H1 (cell line): ENCODE measurements around the gene CDYL. TPM values are rescaled to one million over a fixed set of nuclear protein-coding genes. Genes with fewer than 3 reads are reported as not detected.

ENCODE experiments used
- CTCF ChIA-PET: fragments of 300-600 bp; sonication (Branson Sonifier 250); formaldehyde crosslinking; loops from one replicate; lab custom pipeline; 2021; ENCODE audit not compliant: partially characterized antibody; lab: Charles Lee
- POLR2A ChIA-PET: fragments of 300-600 bp; sonication (Branson Sonifier 250); formaldehyde crosslinking; loops from one replicate; lab custom pipeline; 2021; ENCODE audit warnings: inconsistent platforms; ENCODE audit not compliant: partially characterized antibody; lab: Charles Lee
- DNase-seq, 2 experiments: peaks; one replicate each; pipeline versions ENCODE4 v3.0.0 to v3.0.0-alpha.2; 2010 to 2022; ENCODE audit warnings: low spot score in 2 of 2, low read depth in 1 of 2, mixed read lengths in 1 of 2
- FAIRE-seq: peaks from 2 replicates; lab custom pipeline; 2011; peaks lifted over from hg19 to GRCh38; lab: Jason Lieb, UNC
- H2AFZ ChIP-seq: 2 replicates; pipeline ENCODE4 v1.8.1; 2012; ENCODE audit warnings: low read length, inconsistent platforms
- H2AK5ac ChIP-seq: 2 replicates; pipeline ENCODE4 v1.6.1; 2013; ENCODE audit warnings: low read depth, low read length
- H2BK120ac ChIP-seq: replicated peaks from 2 replicates; pipeline ENCODE3; 2013; ENCODE audit warnings: low read depth, low read length, inconsistent platforms
- H2BK12ac ChIP-seq: 2 replicates; pipeline ENCODE4 v1.6.1; 2013; ENCODE audit warnings: low read depth, low read length
- H2BK15ac ChIP-seq: 2 replicates; pipeline ENCODE4 v1.6.1; 2013; ENCODE audit warnings: low read length
- H2BK20ac ChIP-seq: 2 replicates; pipeline ENCODE4 v1.6.1; 2013; ENCODE audit warnings: low read length
- H2BK5ac ChIP-seq: 2 replicates; pipeline ENCODE4 v1.6.1; 2013; ENCODE audit warnings: low read depth, low read length
- H3K14ac ChIP-seq: 2 replicates; pipeline ENCODE4 v1.6.1; 2013; ENCODE audit warnings: inconsistent platforms; ENCODE audit not compliant: insufficient read length
- H3K18ac ChIP-seq: 2 replicates; pipeline ENCODE4 v1.6.1; 2013; ENCODE audit warnings: low read length; ENCODE audit errors: extremely low read depth
- H3K23ac ChIP-seq: 2 replicates; pipeline ENCODE4 v1.6.1; 2013; ENCODE audit warnings: inconsistent platforms; ENCODE audit not compliant: insufficient read length
- H3K23me2 ChIP-seq: 2 replicates; pipeline ENCODE4 v1.6.1; 2013; ENCODE audit warnings: low read depth, low read length
- H3K27ac ChIP-seq: 2 replicates; pipeline ENCODE4 v1.6.1; 2011; ENCODE audit warnings: low read depth, low read length, inconsistent platforms
- H3K27me3 ChIP-seq, 4 experiments: replicated peaks in 1 of 4; 1 replicate in 1 of 4; 2 replicates in 3 of 4; pipeline versions ENCODE4 v1.6.1 to v1.8.1; 2011 to 2013; ENCODE audit warnings: low read length in 3 of 4, mild to moderate bottlenecking in 3 of 4, inconsistent platforms in 2 of 4, mixed read lengths in 2 of 4, moderate library complexity in 1 of 4; ENCODE audit not compliant: control insufficient read depth in 3 of 4, insufficient read depth in 3 of 4; ENCODE audit errors: extremely low read depth in 1 of 4
- H3K36me3 ChIP-seq, 4 experiments: 2 replicates each; pipeline versions ENCODE4 v1.6.1 to v1.8.1; 2011 to 2013; ENCODE audit warnings: mild to moderate bottlenecking in 4 of 4, low read length in 3 of 4, moderate library complexity in 2 of 4, control low read depth in 1 of 4, inconsistent platforms in 1 of 4; ENCODE audit not compliant: insufficient read depth in 4 of 4, control insufficient read depth in 2 of 4
- H3K4ac ChIP-seq: replicated peaks from 2 replicates; pipeline ENCODE3; 2013; ENCODE audit warnings: low read length, low read depth, mixed read lengths, inconsistent platforms; ENCODE audit not compliant: insufficient read length
- H3K4me1 ChIP-seq, 4 experiments: replicated peaks in 1 of 4; 1 replicate in 1 of 4; 2 replicates in 3 of 4; pipeline versions ENCODE4 v1.6.1 to v1.8.1; 2011 to 2013; ENCODE audit warnings: low read length in 3 of 4, inconsistent platforms in 2 of 4, mixed read lengths in 1 of 4; ENCODE audit not compliant: insufficient read depth in 4 of 4, control insufficient read depth in 3 of 4
- H3K4me2 ChIP-seq, 2 experiments: 2 replicates each; pipeline versions ENCODE4 v1.6.1 to v1.8.1; 2011 to 2013; ENCODE audit warnings: low read depth in 2 of 2, low read length in 2 of 2, control low read depth in 1 of 2, inconsistent platforms in 1 of 2, mild to moderate bottlenecking in 1 of 2; ENCODE audit not compliant: insufficient read depth in 1 of 2
- H3K4me3 ChIP-seq, 4 experiments: fragments of 200-600, 300-600 bp in 1 of 4; sonication (generic), shearing (Covaris generic), sonication (Bioruptor Twin) in 1 of 4; 2 replicates each; pipeline versions ENCODE4 v1.5.1 to v1.8.1; 2011 to 2016; ENCODE audit warnings: low read length in 4 of 4, low read depth in 3 of 4, control low read depth in 2 of 4, inconsistent platforms in 2 of 4, mild to moderate bottlenecking in 2 of 4, mixed read lengths in 1 of 4, moderate library complexity in 1 of 4; ENCODE audit not compliant: insufficient read depth in 2 of 4; ENCODE audit errors: extremely low read depth in 1 of 4
- H3K56ac ChIP-seq: replicated peaks from 2 replicates; pipeline ENCODE3; 2013; ENCODE audit warnings: low read depth, mild to moderate bottlenecking, mixed read lengths, low read length, inconsistent platforms; ENCODE audit not compliant: insufficient read length
- H3K79me1 ChIP-seq: 2 replicates; pipeline ENCODE4 v1.6.1; 2013; ENCODE audit warnings: low read depth, low read length, control low read depth
- H3K79me2 ChIP-seq, 2 experiments: 2 replicates each; pipeline versions ENCODE4 v1.6.1 to v1.8.1; 2012 to 2013; ENCODE audit warnings: low read length in 2 of 2, mild to moderate bottlenecking in 2 of 2, inconsistent platforms in 1 of 2; ENCODE audit not compliant: insufficient read depth in 2 of 2, control insufficient read depth in 1 of 2
- H3K9ac ChIP-seq, 4 experiments: replicated peaks in 1 of 4; 1 replicate in 1 of 4; 2 replicates in 3 of 4; pipeline versions ENCODE4 v1.6.1 to v1.8.1; 2011 to 2013; ENCODE audit warnings: low read depth in 3 of 4, low read length in 3 of 4, control low read depth in 2 of 4, mild to moderate bottlenecking in 2 of 4, moderate library complexity in 2 of 4, inconsistent platforms in 1 of 4; ENCODE audit errors: extremely low read depth in 1 of 4
- H3K9me3 ChIP-seq, 2 experiments: 2 replicates each; pipeline versions ENCODE4 v1.6.1 to v1.8.1; 2012 to 2013; ENCODE audit warnings: mild to moderate bottlenecking in 2 of 2, moderate library complexity in 2 of 2, control low read depth in 1 of 2, inconsistent platforms in 1 of 2, low read depth in 1 of 2, low read length in 1 of 2, mixed read lengths in 1 of 2; ENCODE audit not compliant: insufficient read depth in 2 of 2
- H4K20me1 ChIP-seq, 2 experiments: replicated peaks in 1 of 2; 2 replicates each; pipeline versions ENCODE3 to v1.8.1; 2011 to 2013; ENCODE audit warnings: inconsistent platforms in 2 of 2, low read length in 2 of 2, mild to moderate bottlenecking in 1 of 2; ENCODE audit not compliant: insufficient read depth in 2 of 2, control insufficient read depth in 1 of 2
- H4K5ac ChIP-seq: 2 replicates; pipeline ENCODE4 v1.6.1; 2013; ENCODE audit warnings: low read length, low read depth, mixed read lengths, inconsistent platforms; ENCODE audit not compliant: insufficient read length
- H4K8ac ChIP-seq: 2 replicates; pipeline ENCODE4 v1.8.0; 2013; ENCODE audit warnings: mild to moderate bottlenecking, moderate library complexity, low read length, inconsistent platforms; ENCODE audit not compliant: insufficient read depth; ENCODE audit errors: extremely low read depth
- H4K91ac ChIP-seq: replicated peaks from 2 replicates; pipeline ENCODE3; 2013; ENCODE audit warnings: low read length, mixed read lengths, inconsistent platforms; ENCODE audit not compliant: insufficient read length
- MAX ChIP-seq: IDR thresholded peaks from 2 replicates; pipeline ENCODE4 v1.6.1; 2012; ENCODE audit warnings: inconsistent platforms
- WGBS, 2 experiments: shearing (Covaris generic) in 1 of 2; methylation state at CpG; one replicate each; pipeline versions ENCODE4 v1.1.6 to v1.1.7; 2013 to 2015; ENCODE audit warnings: low lambda C conversion rate in 2 of 2, mixed read lengths in 2 of 2, inconsistent platforms in 1 of 2, low coverage in 1 of 2, missing lambda C conversion rate in 1 of 2; ENCODE audit not compliant: insufficient replicate concordance in 2 of 2, insufficient coverage in 1 of 2, insufficient read length in 1 of 2; ENCODE audit errors: extremely low coverage in 1 of 2, missing lambda C conversion rate in 1 of 2; 5-methylcytosine and 5-hydroxymethylcytosine counted together
- polyA plus RNA-seq, 7 experiments: library from polyadenylated mRNA; depleted of rRNA in 3 of 7; stranded (reverse) in 5 of 7; unstranded in 2 of 7; fragments of >200 nt in 5 of 7; fragments of 200-250 nt in 2 of 7; gene quantifications; 1 replicate in 5 of 7; 2 replicates in 1 of 7; 4 replicates in 1 of 7; pipeline versions ENCODE4 v1.2.1 to v1.2.3, GENCODE V29; 2011 to 2013; ENCODE audit warnings: missing spikeins in 2 of 7, mixed read lengths in 2 of 7
- total RNA-seq: library from RNA; stranded (reverse); fragmentation: NEBNext Ultra II Directional; extraction: Animal tissue kit (Norgen Biotek cat#: 25700); gene quantifications from 2 replicates; pipeline ENCODE4 v1.2.1, GENCODE V29; 2021

The CDYL gene
- total and polyA plus RNA-seq, 2 of the 8 experiments (the other 6 are each of a cell fraction or from before 2014, with no cell fraction given): 56.4 to 119 TPM

GRCh38 chr6:4858194-4859015, 82.2 kb downstream of the CDYL start:
- 94% methylated on average over 8 of the region's 8 CpGs; no CpG with 5 or more reads in 1 of the 2 experiments for WGBS, 2 experiments
- no peak overlapping the region for H3K9ac ChIP-seq
- H3K9me3 ChIP-seq: no peaks in the 10 kb centered on the region
- H3K79me2 ChIP-seq: peaks cover 15 to 97% of the 10 kb centered on the region in 2 experiments
- no peak overlapping the region for H2AFZ ChIP-seq
- H4K91ac ChIP-seq: no peak overlapping the region
- CTCF ChIA-PET: interaction anchor here (0.6 to 2.5 kb wide), 14 partner anchors 9 to 331 kb away, joined by 3 to 22 read pairs (median 4); no protein-coding TSS in a partner anchor
- H3K4me2 ChIP-seq: no peak overlapping the region
- H3K23me2 ChIP-seq: no peaks in the 10 kb centered on the region
- no peak overlapping the region for H2BK120ac ChIP-seq
- no peak overlapping the region for H3K27ac ChIP-seq
- no peak for DNase-seq
- peaks cover 0 to 2% (median 0%) of the 10 kb centered on the region in 4 experiments; a peak in 1 of 8 replicates for H3K36me3 ChIP-seq
- no peaks in the 10 kb centered on the region for H3K27me3 ChIP-seq
- H3K18ac ChIP-seq: no peak overlapping the region
- peaks cover 26% of the 10 kb centered on the region for H3K79me1 ChIP-seq
- POLR2A ChIA-PET: interaction anchor here (0.6 kb wide), 1 partner anchor 101 kb away, joined by 3 read pairs; no protein-coding TSS in a partner anchor
- H3K14ac ChIP-seq: no peak overlapping the region
- H3K4me3 ChIP-seq: no peak overlapping the region
- no peak overlapping the region for H2BK20ac ChIP-seq
- H2BK5ac ChIP-seq: no peak overlapping the region
- no peak overlapping the region for H4K8ac ChIP-seq
- H2BK12ac ChIP-seq: no peak overlapping the region
- no peak overlapping the region for H3K56ac ChIP-seq
- H2AK5ac ChIP-seq: no peak overlapping the region
- H4K20me1 ChIP-seq: peaks cover 52 to 62% of the 10 kb centered on the region in 2 experiments
- no peak for FAIRE-seq
- H3K4ac ChIP-seq: no peak overlapping the region
- H3K23ac ChIP-seq: no peak overlapping the region
- H3K4me1 ChIP-seq: peaks cover 0 to 18% (median 5%) of the 10 kb centered on the region in 4 experiments; a peak in 5 of 7 replicates
- H4K5ac ChIP-seq: no peak overlapping the region
- H2BK15ac ChIP-seq: no peak overlapping the region
- TF ChIP-seq MAX: no peak
